GM12872 (cell line): ENCODE results near the gene PTH1R.

ENCODE experiments used
- CTCF ChIP-seq: IDR thresholded peaks from 3 replicates; pipeline ENCODE4 v1.5.1; 2011; ENCODE audit warnings: low read depth, mild to moderate bottlenecking, low read length, moderate library complexity; ENCODE audit not compliant: insufficient read depth

The PTH1R gene

GRCh38 chr3:46881596-46882376 is 4.3 kb downstream of the PTH1R start:
- TF ChIP-seq CTCF = no peak

GRCh38 chr3:46882377-46883053 is 5.0 kb downstream of the PTH1R start:
- TF ChIP-seq CTCF = no peak

- no peak for TF ChIP-seq CTCF
These were observed 5.7 kb downstream of the PTH1R start for GRCh38 chr3:46883054-46883829.

GRCh38 chr3:46883830-46884185 is 6.3 kb downstream of the PTH1R start:
- TF ChIP-seq CTCF = no peak

GRCh38 chr3:46884427-46884826 is 6.9 kb downstream of the PTH1R start:
- TF ChIP-seq CTCF = no peak

GRCh38 chr3:46884929-46885328 is 7.4 kb downstream of the PTH1R start:
- no peak for TF ChIP-seq CTCF

- no peak for TF ChIP-seq CTCF
These were observed 8.1 kb downstream of the PTH1R start for GRCh38 chr3:46885612-46886011.
